K562 (cell line): Measurements from ENCODE around the gene KCP. TPM values are rescaled to one million over a fixed set of nuclear protein-coding genes. Genes with fewer than 3 reads are reported as not detected.

Source experiments
- ATAC-seq: fragments of 200-7000 bp; cut with Tn5 transposase; 3 replicates; pipeline ENCODE4 v1.9.1; 2020; ENCODE audit warnings: moderate library complexity
- BruUV-seq: library from RNA; stranded (reverse); fragments of 400-500 nt; replicated peaks from 2 replicates; lab custom pipeline; 2021; lab: Mats Ljungman, UMichigan
- CTCF ChIA-PET: fragments of 300-600 bp; formaldehyde crosslinking; extraction: SDS; loops from one replicate; lab custom pipeline; 2021; ENCODE audit warnings: low intra/inter-chr PET ratio; lab: Yijun Ruan, JAX
- POLR2A ChIA-PET: fragments of 300-600, 350-650 bp; sonication (Branson Sonifier 250); formaldehyde crosslinking; extraction: SDS; loops from one replicate; lab custom pipeline; 2021; ENCODE audit warnings: antibody characterized with exemption, inconsistent platforms; lab: Yijun Ruan, JAX
- DNase-seq, 4 experiments: peaks; one replicate each; pipeline versions ENCODE4 v3.0.0 to v3.0.0-alpha.2; 2011 to 2018; ENCODE audit warnings: low spot score in 3 of 4, mixed read lengths in 3 of 4; ENCODE audit errors: extremely low read depth in 1 of 4
- FAIRE-seq: peaks from 2 replicates; lab custom pipeline; 2011; peaks lifted over from hg19 to GRCh38; lab: Jason Lieb, UNC
- H2AFZ ChIP-seq: 2 replicates; pipeline ENCODE4 v1.6.0; 2011; ENCODE audit warnings: low read depth, low read length, control low read depth, inconsistent platforms
- H3K27ac ChIP-seq: fragments of 200-600 bp; 3 replicates; pipeline ENCODE4 v1.8.0; 2011; ENCODE audit warnings: low read depth, mild to moderate bottlenecking, control low read depth, inconsistent platforms, low read length, moderate library complexity, mixed read lengths; ENCODE audit errors: extremely low read depth
- H3K27me3 ChIP-seq, 2 experiments: fragments of 300-600 bp in 1 of 2; 2 replicates in 1 of 2; 3 replicates in 1 of 2; pipeline versions ENCODE4 v1.6.0 to v1.8.0; 2011; ENCODE audit warnings: inconsistent platforms in 2 of 2, low read length in 2 of 2, mild to moderate bottlenecking in 1 of 2, mixed read lengths in 1 of 2, moderate library complexity in 1 of 2; ENCODE audit not compliant: control insufficient read depth in 2 of 2, insufficient read depth in 2 of 2
- H3K36me3 ChIP-seq: fragments of 300-600 bp; 3 replicates; pipeline ENCODE4 v1.8.0; 2011; ENCODE audit warnings: mild to moderate bottlenecking, low read length, inconsistent platforms; ENCODE audit not compliant: control insufficient read depth, insufficient read depth
- H3K4me1 ChIP-seq, 2 experiments: fragments of 200-600 bp in 1 of 2; replicated peaks in 1 of 2; 2 replicates in 1 of 2; 3 replicates in 1 of 2; pipeline versions ENCODE4 v1.5.1 to v1.8.0; 2011; ENCODE audit warnings: inconsistent platforms in 2 of 2, low read length in 2 of 2, mild to moderate bottlenecking in 1 of 2, mixed read lengths in 1 of 2, moderate library complexity in 1 of 2; ENCODE audit not compliant: control insufficient read depth in 2 of 2, insufficient read depth in 2 of 2
- H3K4me2 ChIP-seq: 2 replicates; pipeline ENCODE4 v1.6.1; 2011; ENCODE audit warnings: low read length, control low read depth, inconsistent platforms, mixed read lengths; ENCODE audit not compliant: insufficient read depth
- H3K4me3 ChIP-seq: fragments of 200-600 bp; sonication (generic), shearing (Covaris generic); 2 replicates; pipeline ENCODE4 v1.5.1; 2016; ENCODE audit warnings: control low read depth, inconsistent platforms
- H3K79me2 ChIP-seq: fragments of 200-600 bp; 3 replicates; pipeline ENCODE4 v1.8.0; 2011; ENCODE audit warnings: low read length, inconsistent platforms; ENCODE audit not compliant: control insufficient read depth, insufficient read depth
- H3K9ac ChIP-seq, 2 experiments: 2 replicates each; pipeline versions ENCODE4 v1.6.0 to v1.6.1; 2011; ENCODE audit warnings: low read depth in 2 of 2, low read length in 2 of 2, control low read depth in 1 of 2, inconsistent platforms in 1 of 2, mild to moderate bottlenecking in 1 of 2, mixed read lengths in 1 of 2; ENCODE audit not compliant: insufficient read depth in 1 of 2
- H3K9me1 ChIP-seq: one replicate; pipeline ENCODE4 v1.6.0; 2011; ENCODE audit warnings: inconsistent platforms, mild to moderate bottlenecking, low read length, moderate library complexity; ENCODE audit not compliant: control insufficient read depth, insufficient read depth
- H3K9me3 ChIP-seq: replicated peaks from 2 replicates; pipeline ENCODE4 v1.5.1; 2011; ENCODE audit warnings: low read depth, low read length, inconsistent platforms; ENCODE audit not compliant: control insufficient read depth, insufficient read depth
- H4K20me1 ChIP-seq: replicated peaks from 2 replicates; pipeline ENCODE4 v1.6.1; 2011; ENCODE audit warnings: low read length, inconsistent platforms, mixed read lengths; ENCODE audit not compliant: control insufficient read depth, insufficient read depth
- GTF2A2 ChIP-seq: IDR thresholded peaks from 2 replicates; pipeline ENCODE4 v1.6.1; 2016; ENCODE audit warnings: mild to moderate bottlenecking, missing genetic modification characterization, missing compliant biosample characterization
- MED1 ChIP-seq: sonication (generic); formaldehyde crosslinking; IDR thresholded peaks from 2 replicates; pipeline ENCODE4 v1.8.1; 2023; ENCODE audit warnings: missing genetic modification reagents, borderline replicate concordance
- ZBTB26 ChIP-seq: fragments of 450-650 bp; formaldehyde crosslinking; IDR thresholded peaks from 2 replicates; pipeline ENCODE4 v1.4.0; 2022; ENCODE audit warnings: missing genetic modification characterization
- ZNF696 ChIP-seq: fragments of 250-450 bp; sonication (Bioruptor Pico); conservative IDR thresholded peaks from 2 replicates; pipeline ENCODE4 v1.4.0; 2020; ENCODE audit warnings: mild to moderate bottlenecking, moderate library complexity
- ZNF764 ChIP-seq: fragments of 250-450 bp; sonication (Bioruptor Pico); IDR thresholded peaks from 2 replicates; pipeline ENCODE4 v1.4.0; 2020; ENCODE audit warnings: low read depth, mild to moderate bottlenecking, moderate library complexity
- WGBS: fragments of 100-300 bp; shearing (Covaris generic); methylation state at CpG from one replicate; pipeline ENCODE4 v1.1.6; 2016; ENCODE audit warnings: low coverage, mixed read lengths; ENCODE audit not compliant: insufficient coverage; ENCODE audit errors: missing lambda C conversion rate; 5-methylcytosine and 5-hydroxymethylcytosine counted together
- in situ Hi-C: fragments of 300-500 bp; cut with MboI; formaldehyde crosslinking; loops from 4 replicates; pipeline ENCODE4 v1.15.0; 2018; ENCODE audit warnings: inconsistent platforms, mixed read lengths
- intact Hi-C: fragments of 100-400 bp; cut with micrococcal nuclease; formaldehyde crosslinking; loops from 2 replicates; pipeline ENCODE4 v1.14.2; 2022
- polyA plus RNA-seq, 8 experiments: library from polyadenylated mRNA; depleted of rRNA in 4 of 8; stranded (reverse) in 5 of 8; unstranded in 3 of 8; fragments of >200 nt; fragmentation: Nextera tagmentation in 2 of 8; fragmentation: Illumina TruSeq in 1 of 8; extraction: Ambion mirVana in 2 of 8; extraction: Trizol in 1 of 8; gene quantifications; 2 replicates each; pipeline versions ENCODE4 v1.2.1 to v1.2.3, GENCODE V29; 2011 to 2014; ENCODE audit warnings: inconsistent platforms in 1 of 8, missing spikeins in 1 of 8
- total RNA-seq, 7 experiments: library from RNA; depleted of rRNA in 6 of 7; stranded (reverse); fragments of >200 nt in 6 of 7; fragmentation: Illumina TruSeq in 2 of 7; extraction: Trizol in 2 of 7; gene quantifications; 2 replicates each; pipeline versions ENCODE4 v1.2.1 to v1.2.3, GENCODE V29; 2011 to 2021; ENCODE audit warnings: low replicate concordance in 1 of 7
- TF ChIP-seq, protein P1 (sequence below): fragments of 150-350 bp; IDR thresholded peaks from 2 replicates; pipeline ENCODE4 v1.6.1; 2014; ENCODE audit warnings: low read depth, mild to moderate bottlenecking, low read length, borderline replicate concordance

KCP gene
- total and polyA plus RNA-seq, 9 of the 15 experiments (the other 6 are each of a cell fraction or from before 2014, with no cell fraction given), result 0.06 to 0.17 (median 0.12) TPM; not detected in 3

GRCh38 chr7:128939861-128940410 is 29.4 kb upstream of the KCP start (continued):
- TF ChIP-seq ZNF764 (CRISPR knock-in tag), result peak; percentile 82; the same call in 1 of the 2 replicates
- TF ChIP-seq GTF2A2 (tag), result no peak

GRCh38 chr7:128939075-128939860 is 28.8 kb upstream of the KCP start:
- CTCF ChIA-PET, result no interaction called here
- Histone ChIP-seq H3K27me3 (peaks cover 62 to 75% of the 10 kb centered on the region in 2 experiments), H3K36me3 (no peaks in the 10 kb centered on the region), H3K4me2 (no peak overlapping the region), H3K4me3 (no peak overlapping the region), H3K27ac (no peak overlapping the region), H4K20me1 (peaks cover 10% of the 10 kb centered on the region), H3K9me3 (no peaks in the 10 kb centered on the region), H3K9me1 (no peaks in the 10 kb centered on the region), H3K9ac (no peak overlapping the region), H2AFZ (no peak overlapping the region), H3K4me1 (peaks cover 0 to 31% of the 10 kb centered on the region in 2 experiments; a peak in 2 of 5 replicates), H3K79me2 (no peaks in the 10 kb centered on the region)
- WGBS, result 27% methylated on average over 6 of the region's 7 CpGs
- FAIRE-seq (no peak), DNase-seq (no peak), ATAC-seq (peak; percentile 10)
- BruUV-seq, result no TSS peak
- POLR2A ChIA-PET, result interaction anchor here (0.6 to 1.8 kb wide), 5 partner anchors 8 to 115 kb away, joined by 3 to 8 read pairs (median 4); partner anchors contain the start of gene TNPO3
- in situ Hi-C loops (no loop called here), intact Hi-C loops (no loop called here)
- TF ChIP-seq ZNF696 (CRISPR knock-in tag) (no peak), ZBTB26 (CRISPR knock-in tag) (no peak), MED1 (CRISPR knock-in tag) (no peak)
- TF ChIP-seq, protein P1, sequence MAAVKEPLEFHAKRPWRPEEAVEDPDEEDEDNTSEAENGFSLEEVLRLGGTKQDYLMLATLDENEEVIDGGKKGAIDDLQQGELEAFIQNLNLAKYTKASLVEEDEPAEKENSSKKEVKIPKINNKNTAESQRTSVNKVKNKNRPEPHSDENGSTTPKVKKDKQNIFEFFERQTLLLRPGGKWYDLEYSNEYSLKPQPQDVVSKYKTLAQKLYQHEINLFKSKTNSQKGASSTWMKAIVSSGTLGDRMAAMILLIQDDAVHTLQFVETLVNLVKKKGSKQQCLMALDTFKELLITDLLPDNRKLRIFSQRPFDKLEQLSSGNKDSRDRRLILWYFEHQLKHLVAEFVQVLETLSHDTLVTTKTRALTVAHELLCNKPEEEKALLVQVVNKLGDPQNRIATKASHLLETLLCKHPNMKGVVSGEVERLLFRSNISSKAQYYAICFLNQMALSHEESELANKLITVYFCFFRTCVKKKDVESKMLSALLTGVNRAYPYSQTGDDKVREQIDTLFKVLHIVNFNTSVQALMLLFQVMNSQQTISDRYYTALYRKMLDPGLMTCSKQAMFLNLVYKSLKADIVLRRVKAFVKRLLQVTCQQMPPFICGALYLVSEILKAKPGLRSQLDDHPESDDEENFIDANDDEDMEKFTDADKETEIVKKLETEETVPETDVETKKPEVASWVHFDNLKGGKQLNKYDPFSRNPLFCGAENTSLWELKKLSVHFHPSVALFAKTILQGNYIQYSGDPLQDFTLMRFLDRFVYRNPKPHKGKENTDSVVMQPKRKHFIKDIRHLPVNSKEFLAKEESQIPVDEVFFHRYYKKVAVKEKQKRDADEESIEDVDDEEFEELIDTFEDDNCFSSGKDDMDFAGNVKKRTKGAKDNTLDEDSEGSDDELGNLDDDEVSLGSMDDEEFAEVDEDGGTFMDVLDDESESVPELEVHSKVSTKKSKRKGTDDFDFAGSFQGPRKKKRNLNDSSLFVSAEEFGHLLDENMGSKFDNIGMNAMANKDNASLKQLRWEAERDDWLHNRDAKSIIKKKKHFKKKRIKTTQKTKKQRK, result no peak
